GM18909 (cell line): ENCODE measurements around the gene IFI27.

Experiments used
- ATAC-seq: cut with Tn5 transposase; IDR thresholded peaks from one replicate; pipeline ENCODE4 v1.9.1; 2021; ENCODE audit warnings: mild to moderate bottlenecking; ENCODE audit not compliant: unreplicated experiment, poor library complexity

IFI27 gene

GRCh38 chr14:94123868-94124267, 13.3 kb downstream of the IFI27 start:
- no peak for ATAC-seq

- no peak for ATAC-seq
These were observed 14.2 kb downstream of the IFI27 start for GRCh38 chr14:94124582-94125377.

GRCh38 chr14:94125659-94126418, 15.3 kb downstream of the IFI27 start:
- ATAC-seq = no peak

- no peak for ATAC-seq
These were observed 15.8 kb downstream of the IFI27 start for GRCh38 chr14:94126419-94126677.

- no peak for ATAC-seq
These were observed 16.3 kb downstream of the IFI27 start for GRCh38 chr14:94126800-94127199.

- ATAC-seq = no peak
These were observed 16.8 kb downstream of the IFI27 start for GRCh38 chr14:94127330-94127729.

- no peak for ATAC-seq
These were observed 17.8 kb downstream of the IFI27 start for GRCh38 chr14:94128216-94128839.

- peak; percentile 86 for ATAC-seq
These were observed 18.7 kb downstream of the IFI27 start, which contains the start of gene IFI27L2 for GRCh38 chr14:94129111-94129757. TSS of gene IFI27L2 (minus strand) at chr14:94129604. CDS start at chr14:94129564, 40 bp downstream.

GRCh38 chr14:94129758-94130414, 19.4 kb downstream of the IFI27 start:
- no peak for ATAC-seq

- ATAC-seq = peak; percentile 49
These were observed 21.9 kb downstream of the IFI27 start for GRCh38 chr14:94132285-94132887.

- ATAC-seq = no peak
These were observed 24.9 kb downstream of the IFI27 start for GRCh38 chr14:94135476-94135875.

GRCh38 chr14:94136575-94137331, 26.2 kb downstream of the IFI27 start:
- peak; percentile 76 for ATAC-seq

- no peak for ATAC-seq
These were observed 27.7 kb downstream of the IFI27 start for GRCh38 chr14:94138251-94138650.

GRCh38 chr14:94139006-94139405, 28.5 kb downstream of the IFI27 start:
- ATAC-seq = no peak

GRCh38 chr14:94139421-94139820, 28.9 kb downstream of the IFI27 start:
- no peak for ATAC-seq

- no peak for ATAC-seq
These were observed 31.7 kb downstream of the IFI27 start for GRCh38 chr14:94142247-94142646.

GRCh38 chr14:94142836-94143235, 32.3 kb downstream of the IFI27 start:
- ATAC-seq = no peak

GRCh38 chr14:94143239-94143638, 32.7 kb downstream of the IFI27 start:
- ATAC-seq = no peak

- no peak for ATAC-seq
These were observed 33.2 kb downstream of the IFI27 start for GRCh38 chr14:94143711-94144110.
